NT2/D1 (cell line): ENCODE measurements around the gene SORBS2.

Experiments
- DNase-seq: peaks from one replicate; pipeline ENCODE4 v3.0.0-alpha.2; 2011; ENCODE audit warnings: low read depth, low spot score
- H3K27me3 ChIP-seq: 2 replicates; pipeline ENCODE4 v1.6.0; 2011; ENCODE audit warnings: mild to moderate bottlenecking; ENCODE audit not compliant: insufficient read length, insufficient read depth
- H3K36me3 ChIP-seq: 2 replicates; pipeline ENCODE4 v1.6.1; 2011; ENCODE audit warnings: mild to moderate bottlenecking, low read length, mixed read lengths; ENCODE audit not compliant: insufficient read depth, insufficient read length
- H3K4me1 ChIP-seq: 2 replicates; pipeline ENCODE4 v1.5.1; 2011; ENCODE audit not compliant: insufficient read depth, insufficient read length
- H3K4me3 ChIP-seq: 2 replicates; pipeline ENCODE4 v1.5.1; 2011; ENCODE audit warnings: low read depth; ENCODE audit not compliant: insufficient read length
- H3K9ac ChIP-seq: 2 replicates; pipeline ENCODE4 v1.6.0; 2011; ENCODE audit warnings: low read depth; ENCODE audit not compliant: insufficient read length
- H3K9me3 ChIP-seq: 2 replicates; pipeline ENCODE4 v1.5.1; 2011; ENCODE audit warnings: mild to moderate bottlenecking, low read length; ENCODE audit not compliant: insufficient read depth
- SUZ12 ChIP-seq: IDR thresholded peaks from 2 replicates; pipeline ENCODE4 v1.6.1; 2011; ENCODE audit not compliant: insufficient read length, insufficient read depth; ENCODE audit errors: extremely low read depth
- YY1 ChIP-seq: IDR thresholded peaks from 2 replicates; pipeline ENCODE4 v1.6.1; 2011; ENCODE audit not compliant: insufficient read length, insufficient read depth
- ZNF274 ChIP-seq: IDR thresholded peaks from 2 replicates; pipeline ENCODE4 v1.6.1; 2011; ENCODE audit warnings: mild to moderate bottlenecking, low read depth, low read length

The SORBS2 gene

GRCh38 chr4:185797596-185798338, 14.2 kb downstream of the SORBS2 start:
- no peak for DNase-seq
- TF ChIP-seq ZNF274 (no peak), SUZ12 (no peak)
- no peaks in the 10 kb centered on the region for H3K4me1 ChIP-seq
- no peaks in the 10 kb centered on the region for H3K9me3 ChIP-seq
- H3K36me3 ChIP-seq = no peaks in the 10 kb centered on the region
- no peaks in the 10 kb centered on the region for H3K27me3 ChIP-seq
- no peak overlapping the region for H3K4me3 ChIP-seq
- H3K9ac ChIP-seq = no peak overlapping the region

- no peak for DNase-seq
- Histone ChIP-seq H3K36me3 (no peaks in the 10 kb centered on the region), H3K4me1 (no peaks in the 10 kb centered on the region), H3K27me3 (no peaks in the 10 kb centered on the region), H3K4me3 (no peak overlapping the region), H3K9ac (no peak overlapping the region), H3K9me3 (no peaks in the 10 kb centered on the region)
- no peak for TF ChIP-seq ZNF274
- no peak for TF ChIP-seq SUZ12
- TF ChIP-seq YY1 = no peak
Measured at GRCh38 chr4:185797018-185797417, 15.0 kb downstream of the SORBS2 start.

- no peaks in the 10 kb centered on the region for H3K27me3 ChIP-seq
- H3K4me3 ChIP-seq = no peak overlapping the region
- no peaks in the 10 kb centered on the region for H3K4me1 ChIP-seq
- H3K36me3 ChIP-seq = no peaks in the 10 kb centered on the region
- no peak for TF ChIP-seq YY1
- no peak for TF ChIP-seq ZNF274
- TF ChIP-seq SUZ12 = no peak
- H3K9me3 ChIP-seq = no peaks in the 10 kb centered on the region
- no peak overlapping the region for H3K9ac ChIP-seq
- no peak for DNase-seq
Measured at GRCh38 chr4:185796176-185796575, 15.8 kb downstream of the SORBS2 start.

- TF ChIP-seq ZNF274 = no peak
- TF ChIP-seq YY1 = no peak
- TF ChIP-seq SUZ12 = no peak
- H3K36me3 ChIP-seq = no peaks in the 10 kb centered on the region
- no peaks in the 10 kb centered on the region for H3K4me1 ChIP-seq
- no peak overlapping the region for H3K9ac ChIP-seq
- H3K4me3 ChIP-seq = no peak overlapping the region
- no peaks in the 10 kb centered on the region for H3K27me3 ChIP-seq
- no peak for DNase-seq
- H3K9me3 ChIP-seq = no peaks in the 10 kb centered on the region
Measured at GRCh38 chr4:185794637-185795036, 17.4 kb downstream of the SORBS2 start.

GRCh38 chr4:185793716-185794115, 18.3 kb downstream of the SORBS2 start:
- TF ChIP-seq SUZ12 = no peak
- Histone ChIP-seq H3K36me3 (no peaks in the 10 kb centered on the region), H3K4me1 (no peaks in the 10 kb centered on the region), H3K9me3 (no peaks in the 10 kb centered on the region), H3K9ac (no peak overlapping the region), H3K4me3 (no peak overlapping the region), H3K27me3 (no peaks in the 10 kb centered on the region)
- no peak for DNase-seq

GRCh38 chr4:185793116-185793485, 18.9 kb downstream of the SORBS2 start:
- no peaks in the 10 kb centered on the region for H3K36me3 ChIP-seq
- no peaks in the 10 kb centered on the region for H3K9me3 ChIP-seq
- no peak overlapping the region for H3K4me3 ChIP-seq
- H3K4me1 ChIP-seq = no peaks in the 10 kb centered on the region
- no peak overlapping the region for H3K9ac ChIP-seq
- DNase-seq = no peak
- TF ChIP-seq ZNF274 (no peak), YY1 (no peak), SUZ12 (no peak)
- H3K27me3 ChIP-seq = no peaks in the 10 kb centered on the region

- TF ChIP-seq YY1 (no peak), SUZ12 (no peak), ZNF274 (no peak)
- Histone ChIP-seq H3K4me1 (no peaks in the 10 kb centered on the region), H3K36me3 (no peaks in the 10 kb centered on the region), H3K9me3 (no peaks in the 10 kb centered on the region), H3K9ac (no peak overlapping the region), H3K27me3 (no peaks in the 10 kb centered on the region), H3K4me3 (no peak overlapping the region)
- no peak for DNase-seq
Measured at GRCh38 chr4:185792384-185793115, 19.4 kb downstream of the SORBS2 start.
